ENCODE measurements around the gene C1orf198.

C1orf198 gene

GRCh38 chr1:230892018-230892491 lies 23.7 kb upstream of the C1orf198 start:
- DNase-seq (ENCODE audit: low read depth in 2 of 2, low spot score in 1 of 2), result no peak

DNA sequence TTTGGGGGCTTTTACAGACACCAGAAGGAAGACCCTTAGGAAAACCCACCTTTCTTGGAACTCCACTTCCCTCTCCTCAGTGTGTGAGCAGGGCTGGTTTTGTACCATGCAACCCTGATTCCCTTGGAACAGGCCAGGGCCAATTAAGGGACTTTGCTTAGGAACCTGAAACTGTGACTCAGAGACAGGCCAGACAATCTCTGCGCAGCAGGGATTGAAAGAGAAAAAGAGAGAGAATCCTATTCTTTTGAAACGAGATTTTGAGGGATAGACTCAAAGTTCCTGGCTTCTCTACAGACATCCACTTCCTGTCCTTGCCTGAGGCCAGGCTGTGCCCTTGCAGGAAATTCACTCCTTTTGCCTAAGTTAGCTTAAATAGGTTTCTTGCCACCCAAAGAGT lies 23.1 kb upstream of the C1orf198 start:
- DNase-seq (ENCODE audit: low read depth in 2 of 2, low spot score in 1 of 2), result no peak

GRCh38 chr1:230884646-230885045 lies 16.3 kb upstream of the C1orf198 start:
- no peak for DNase-seq (ENCODE audit: low read depth in 2 of 2, low spot score in 1 of 2)

- no peak for DNase-seq (ENCODE audit: low read depth in 2 of 2, low spot score in 1 of 2)
Measured at GRCh38 chr1:230883967-230884366, 15.6 kb upstream of the C1orf198 start.

DNA sequence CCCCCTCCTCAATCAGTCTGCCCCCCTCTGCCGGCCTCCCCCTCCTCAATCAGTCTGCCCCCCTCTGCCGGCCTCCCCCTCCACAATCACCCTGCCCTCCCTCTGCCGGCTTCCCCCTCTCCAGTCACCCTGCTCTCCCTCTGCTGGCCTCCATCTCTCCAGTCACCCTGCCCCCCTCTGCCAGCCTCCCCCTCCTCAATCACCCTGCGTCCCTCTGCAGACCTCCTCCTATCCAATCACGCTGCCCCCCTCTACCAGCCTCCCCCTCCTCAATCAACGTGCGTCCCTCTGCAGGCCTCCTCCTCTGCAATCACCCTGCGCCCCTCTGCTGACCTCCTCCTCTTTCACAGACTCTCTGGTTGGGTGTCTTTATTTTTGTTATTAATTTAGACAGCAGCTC lies 11.5 kb upstream of the C1orf198 start:
- no peak for DNase-seq (ENCODE audit: low read depth in 2 of 2, low spot score in 1 of 2)

DNA sequence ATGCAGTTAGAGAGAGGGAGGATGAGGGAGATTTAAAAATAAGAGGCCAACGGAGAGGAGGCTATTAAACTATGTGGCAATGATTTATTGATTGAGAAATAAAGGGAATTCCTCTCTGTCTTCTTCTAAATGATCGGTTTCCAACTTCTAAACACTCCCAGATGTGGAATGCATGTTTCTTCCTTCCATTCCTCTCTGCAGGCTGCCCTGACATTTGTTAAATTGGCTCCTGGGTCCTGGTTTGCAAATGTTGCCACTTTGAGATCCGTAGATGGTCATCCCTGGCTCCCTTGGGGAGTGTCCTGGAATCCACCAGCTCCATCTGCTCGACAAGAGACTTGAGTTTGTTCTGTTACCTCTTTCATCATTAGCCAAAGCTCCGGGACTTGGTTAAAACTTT lies 10.3 kb upstream of the C1orf198 start:
- no peak for DNase-seq (ENCODE audit: low read depth in 2 of 2, low spot score in 1 of 2)

GRCh38 chr1:230877924-230878590 lies 9.7 kb upstream of the C1orf198 start:
- no peak for DNase-seq (ENCODE audit: low read depth in 2 of 2, low spot score in 1 of 2)

DNA sequence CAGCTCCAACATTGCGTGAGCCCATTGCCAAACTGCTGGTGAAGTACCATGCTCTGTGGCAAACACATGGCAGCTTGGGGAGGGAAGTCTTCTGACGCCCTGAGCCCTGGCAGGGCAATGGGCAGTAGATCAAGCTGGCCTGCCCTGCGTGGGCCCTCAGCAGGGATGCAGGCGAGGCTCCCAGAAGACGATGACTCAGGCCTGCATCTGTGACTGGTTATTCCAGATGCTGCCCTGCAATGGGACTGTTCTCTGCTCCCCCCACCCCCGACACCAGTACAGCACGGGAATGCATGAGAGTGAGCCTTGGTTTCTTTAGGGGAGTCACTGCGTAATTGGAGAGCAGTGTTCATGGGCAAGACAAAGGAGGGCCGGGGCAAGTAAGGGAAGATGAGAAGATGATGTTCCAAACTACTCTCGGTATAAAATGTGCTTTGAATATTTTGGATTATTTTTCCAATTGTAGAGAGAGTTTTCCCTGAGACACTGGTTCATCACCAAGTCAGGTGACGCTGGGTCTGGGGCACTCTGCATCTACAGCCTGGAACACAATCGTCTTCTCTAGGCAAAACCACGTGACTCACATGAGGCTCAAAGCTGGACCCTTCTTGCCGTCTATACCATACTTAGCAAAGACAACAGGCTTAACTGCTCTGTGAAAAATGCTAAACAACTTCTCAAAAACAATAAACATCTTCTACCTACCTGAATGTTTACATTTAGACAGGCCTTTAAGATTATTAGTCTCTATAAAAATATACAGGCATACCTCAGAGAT lies 9.0 kb upstream of the C1orf198 start:
- DNase-seq (ENCODE audit: low read depth in 2 of 2, low spot score in 1 of 2), result no peak

GRCh38 chr1:230876660-230877059 lies 8.3 kb upstream of the C1orf198 start:
- DNase-seq (ENCODE audit: low read depth in 2 of 2, low spot score in 1 of 2), result no peak

- no peak for DNase-seq (ENCODE audit: low read depth in 2 of 2, low spot score in 1 of 2)
Measured at GRCh38 chr1:230875370-230875769, 7.0 kb upstream of the C1orf198 start.

GRCh38 chr1:230870916-230871315 lies 2.6 kb upstream of the C1orf198 start:
- DNase-seq (ENCODE audit: low read depth in 2 of 2, low spot score in 1 of 2), result no peak

DNA sequence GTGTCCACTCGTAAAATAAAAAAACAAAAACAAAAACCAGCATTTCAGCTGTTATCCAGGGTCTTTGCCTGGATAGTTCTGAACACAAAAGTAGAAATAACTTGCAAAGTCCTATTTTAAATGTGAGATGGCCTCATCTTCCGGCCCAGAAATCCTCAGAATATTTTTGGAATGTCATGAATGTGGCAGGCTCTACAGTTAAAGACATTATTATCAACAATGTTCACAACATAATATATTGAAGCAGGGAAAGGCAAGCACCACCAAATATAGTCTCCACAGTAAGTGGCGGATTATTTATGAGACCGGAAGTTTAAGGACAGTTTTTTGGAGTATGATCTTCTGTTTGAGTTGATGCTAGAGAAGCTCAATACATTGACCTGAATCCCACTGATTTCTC lies 1.2 kb upstream of the C1orf198 start:
- no peak for DNase-seq (ENCODE audit: low read depth in 2 of 2, low spot score in 1 of 2)

- DNase-seq (ENCODE audit: low read depth in 2 of 2, low spot score in 1 of 2), result no peak
Measured at GRCh38 chr1:230868736-230869385, 540 bp upstream of the C1orf198 start.

DNA sequence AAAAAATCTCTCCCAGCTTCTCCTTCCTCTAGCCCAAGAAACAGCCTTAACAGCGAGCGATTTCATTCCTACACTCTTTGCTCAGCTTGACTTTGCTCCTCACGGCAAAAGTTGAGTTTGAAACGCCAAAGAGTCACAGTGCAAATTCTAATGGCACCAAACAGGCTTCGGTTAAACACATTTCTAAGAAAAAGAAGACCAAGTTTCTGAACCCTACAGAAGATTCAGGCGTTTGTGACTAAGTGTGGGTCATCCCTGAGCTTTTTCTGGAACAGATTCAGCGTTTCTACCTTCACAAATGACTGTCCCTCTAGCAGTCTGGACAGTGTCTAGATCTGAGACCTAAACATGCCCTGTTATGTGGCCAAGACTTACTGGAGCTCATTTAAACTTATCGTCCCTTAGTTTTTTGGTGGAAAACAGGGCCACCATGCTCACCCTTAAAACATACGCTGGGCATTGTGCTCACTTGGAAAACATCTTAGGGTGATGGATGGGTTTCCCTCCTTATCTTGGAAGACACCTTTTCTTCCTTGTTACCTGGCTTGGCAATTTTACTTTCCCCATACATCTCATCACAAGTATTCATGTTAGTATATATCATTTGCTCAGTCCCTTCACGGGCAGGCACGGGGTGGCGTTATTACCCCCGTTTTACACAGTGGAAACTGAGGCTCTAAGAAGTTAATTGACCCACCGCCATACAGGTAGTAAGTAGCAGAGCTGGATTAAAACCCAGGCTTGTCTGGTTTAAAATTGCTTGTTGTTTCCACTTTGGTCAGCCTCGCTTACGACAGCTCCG lies 1.0 kb downstream of the C1orf198 start:
- DNase-seq (ENCODE audit: low read depth in 2 of 2, low spot score in 1 of 2), result no peak

DNA sequence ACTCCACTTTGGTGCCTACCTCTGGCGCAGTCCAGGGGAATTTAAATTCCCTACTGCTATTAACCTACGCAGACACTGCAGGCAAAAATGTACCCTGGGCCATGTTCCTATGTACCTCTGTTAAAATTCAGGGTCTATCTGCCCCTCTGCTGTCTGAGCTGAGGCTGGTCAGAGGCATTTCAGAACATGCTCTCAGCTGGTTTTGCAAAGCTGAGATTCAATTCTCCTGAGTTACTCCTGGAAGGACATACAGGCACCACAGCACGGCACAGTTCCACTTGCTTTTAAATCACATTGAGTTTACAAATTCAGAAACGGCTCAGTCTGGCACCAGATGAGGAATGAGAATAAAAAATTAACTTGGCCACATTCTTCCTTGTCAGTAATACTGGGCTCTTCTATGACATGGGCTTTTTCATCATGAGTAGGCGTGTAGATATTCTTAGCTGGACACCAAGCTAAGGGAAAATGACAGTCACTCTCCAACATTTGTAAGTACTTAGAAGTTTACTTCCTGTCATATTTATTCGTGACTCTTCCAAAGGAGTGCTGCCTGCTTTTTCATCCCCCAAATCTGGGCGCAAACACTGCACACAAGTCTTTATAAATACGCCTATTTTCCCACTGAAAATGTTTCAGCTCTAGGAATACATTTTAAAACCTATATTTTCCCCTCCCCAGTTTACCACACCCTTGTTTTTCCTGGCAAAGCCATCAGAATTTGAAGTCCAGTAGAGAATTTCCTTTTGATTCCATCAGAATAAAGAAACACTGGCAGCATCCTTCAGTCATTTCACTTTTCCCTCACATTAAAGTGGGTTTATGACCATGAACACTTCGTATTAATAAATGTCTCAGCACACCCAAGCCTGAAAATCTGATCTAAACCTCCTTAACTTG lies 1.9 kb downstream of the C1orf198 start:
- DNase-seq (ENCODE audit: low read depth in 2 of 2, low spot score in 1 of 2), result no peak

DNA sequence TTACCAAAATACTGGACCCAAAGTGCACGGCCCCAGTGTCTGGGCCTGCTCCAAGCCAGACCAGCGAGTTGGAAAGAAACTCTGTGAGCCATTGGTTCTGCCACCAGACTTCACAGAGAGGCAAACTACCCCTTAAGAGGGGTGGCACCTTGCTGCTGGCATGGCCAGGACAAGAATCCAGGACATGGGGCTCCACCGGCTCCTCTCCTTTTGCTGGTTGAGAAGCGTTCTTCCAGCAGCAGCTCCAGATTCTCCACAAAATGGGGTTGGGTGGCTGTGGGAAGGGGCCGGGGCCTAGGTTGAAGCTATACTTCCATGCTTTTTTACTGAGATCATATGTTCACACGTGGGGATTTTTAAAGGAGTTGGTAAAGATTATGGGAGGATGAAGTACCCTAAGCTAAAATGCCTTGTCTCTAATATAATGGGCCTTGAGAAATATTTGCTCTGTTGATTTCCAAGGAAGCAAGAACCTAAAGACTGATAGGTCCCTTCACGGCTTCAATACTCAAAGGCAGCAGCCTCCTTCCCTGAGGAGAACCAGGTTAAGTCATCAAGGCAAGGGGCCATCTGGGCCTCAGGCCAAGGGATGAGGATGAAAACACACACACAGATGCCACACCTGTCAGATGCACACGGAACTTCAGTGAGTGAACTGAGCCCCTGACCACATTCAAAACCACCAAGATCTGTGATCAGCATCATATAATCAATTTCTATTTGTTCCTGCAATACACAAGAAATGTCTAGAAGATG lies 3.1 kb downstream of the C1orf198 start:
- DNase-seq (ENCODE audit: low read depth in 2 of 2, low spot score in 1 of 2), result no peak

- no peak for DNase-seq (ENCODE audit: low read depth in 2 of 2, low spot score in 1 of 2)
Measured at GRCh38 chr1:230864441-230864840, 3.9 kb downstream of the C1orf198 start.

DNA sequence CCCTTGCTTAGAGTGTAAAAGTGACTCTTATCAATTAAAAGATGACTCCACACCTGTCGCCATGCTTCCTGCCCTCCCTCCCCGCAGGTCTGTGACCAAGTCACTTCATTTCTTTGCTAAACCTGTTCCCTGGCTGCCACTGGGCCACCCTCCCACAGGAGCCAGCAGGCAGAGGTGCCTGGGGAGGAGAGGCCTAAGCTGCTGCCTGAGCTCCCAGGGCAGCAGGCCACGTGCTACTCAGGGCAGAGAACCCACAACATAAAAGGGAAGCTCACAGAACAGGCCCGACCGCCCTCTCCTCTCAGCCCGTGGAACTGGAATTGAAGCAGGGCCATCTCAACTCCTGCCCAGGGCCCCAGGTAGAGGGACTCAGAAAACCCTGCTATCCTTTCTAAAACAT lies 4.9 kb downstream of the C1orf198 start:
- no peak for DNase-seq (ENCODE audit: low read depth in 2 of 2, low spot score in 1 of 2)

DNA sequence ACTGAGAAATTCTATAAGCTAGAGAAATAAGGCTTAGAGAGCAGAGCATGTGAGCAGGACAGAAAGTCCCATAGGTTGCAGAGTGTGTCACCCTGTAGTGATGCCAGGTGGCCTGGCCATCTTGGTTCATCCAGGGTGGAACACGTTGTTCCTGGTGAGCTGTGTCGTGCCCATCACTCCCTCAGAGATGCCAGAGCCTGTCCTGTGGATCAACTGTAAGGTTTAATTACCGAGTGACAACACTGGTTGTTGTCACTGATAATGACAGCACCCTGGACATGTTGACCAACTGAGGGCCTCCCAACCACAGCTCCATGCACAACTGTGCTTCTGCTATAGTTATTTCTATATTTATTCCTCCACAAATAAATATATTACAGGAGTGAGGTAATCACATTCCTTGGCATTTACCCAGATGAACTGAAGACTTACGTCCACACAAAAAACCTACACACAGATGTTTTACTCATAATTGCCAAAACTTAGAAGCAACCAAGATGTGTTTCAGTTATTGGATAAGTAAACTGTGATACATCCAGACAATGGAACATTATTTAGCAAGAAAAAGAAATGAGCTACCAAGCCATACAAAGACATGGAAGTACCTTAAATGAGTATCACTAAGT lies 6.2 kb downstream of the C1orf198 start:
- DNase-seq (ENCODE audit: low read depth in 2 of 2, low spot score in 1 of 2), result no peak
